ENCODE measurements around the gene NLRC5. TPM values are rescaled to one million over a fixed set of nuclear protein-coding genes. Genes with fewer than 3 reads are reported as not detected.
A peak's percentile ranks its signal among the peaks of the same experiment; 100 is the strongest.

Gene NLRC5, protein sequence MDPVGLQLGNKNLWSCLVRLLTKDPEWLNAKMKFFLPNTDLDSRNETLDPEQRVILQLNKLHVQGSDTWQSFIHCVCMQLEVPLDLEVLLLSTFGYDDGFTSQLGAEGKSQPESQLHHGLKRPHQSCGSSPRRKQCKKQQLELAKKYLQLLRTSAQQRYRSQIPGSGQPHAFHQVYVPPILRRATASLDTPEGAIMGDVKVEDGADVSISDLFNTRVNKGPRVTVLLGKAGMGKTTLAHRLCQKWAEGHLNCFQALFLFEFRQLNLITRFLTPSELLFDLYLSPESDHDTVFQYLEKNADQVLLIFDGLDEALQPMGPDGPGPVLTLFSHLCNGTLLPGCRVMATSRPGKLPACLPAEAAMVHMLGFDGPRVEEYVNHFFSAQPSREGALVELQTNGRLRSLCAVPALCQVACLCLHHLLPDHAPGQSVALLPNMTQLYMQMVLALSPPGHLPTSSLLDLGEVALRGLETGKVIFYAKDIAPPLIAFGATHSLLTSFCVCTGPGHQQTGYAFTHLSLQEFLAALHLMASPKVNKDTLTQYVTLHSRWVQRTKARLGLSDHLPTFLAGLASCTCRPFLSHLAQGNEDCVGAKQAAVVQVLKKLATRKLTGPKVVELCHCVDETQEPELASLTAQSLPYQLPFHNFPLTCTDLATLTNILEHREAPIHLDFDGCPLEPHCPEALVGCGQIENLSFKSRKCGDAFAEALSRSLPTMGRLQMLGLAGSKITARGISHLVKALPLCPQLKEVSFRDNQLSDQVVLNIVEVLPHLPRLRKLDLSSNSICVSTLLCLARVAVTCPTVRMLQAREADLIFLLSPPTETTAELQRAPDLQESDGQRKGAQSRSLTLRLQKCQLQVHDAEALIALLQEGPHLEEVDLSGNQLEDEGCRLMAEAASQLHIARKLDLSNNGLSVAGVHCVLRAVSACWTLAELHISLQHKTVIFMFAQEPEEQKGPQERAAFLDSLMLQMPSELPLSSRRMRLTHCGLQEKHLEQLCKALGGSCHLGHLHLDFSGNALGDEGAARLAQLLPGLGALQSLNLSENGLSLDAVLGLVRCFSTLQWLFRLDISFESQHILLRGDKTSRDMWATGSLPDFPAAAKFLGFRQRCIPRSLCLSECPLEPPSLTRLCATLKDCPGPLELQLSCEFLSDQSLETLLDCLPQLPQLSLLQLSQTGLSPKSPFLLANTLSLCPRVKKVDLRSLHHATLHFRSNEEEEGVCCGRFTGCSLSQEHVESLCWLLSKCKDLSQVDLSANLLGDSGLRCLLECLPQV (N-terminal part only)
- total RNA-seq, result 47.5 TPM
- long read RNA-seq, partial matches to known transcripts, result 11 of 27 reads
- long read RNA-seq, other reads (novel, unspliced or antisense), result 14 of 27 reads

DNA sequence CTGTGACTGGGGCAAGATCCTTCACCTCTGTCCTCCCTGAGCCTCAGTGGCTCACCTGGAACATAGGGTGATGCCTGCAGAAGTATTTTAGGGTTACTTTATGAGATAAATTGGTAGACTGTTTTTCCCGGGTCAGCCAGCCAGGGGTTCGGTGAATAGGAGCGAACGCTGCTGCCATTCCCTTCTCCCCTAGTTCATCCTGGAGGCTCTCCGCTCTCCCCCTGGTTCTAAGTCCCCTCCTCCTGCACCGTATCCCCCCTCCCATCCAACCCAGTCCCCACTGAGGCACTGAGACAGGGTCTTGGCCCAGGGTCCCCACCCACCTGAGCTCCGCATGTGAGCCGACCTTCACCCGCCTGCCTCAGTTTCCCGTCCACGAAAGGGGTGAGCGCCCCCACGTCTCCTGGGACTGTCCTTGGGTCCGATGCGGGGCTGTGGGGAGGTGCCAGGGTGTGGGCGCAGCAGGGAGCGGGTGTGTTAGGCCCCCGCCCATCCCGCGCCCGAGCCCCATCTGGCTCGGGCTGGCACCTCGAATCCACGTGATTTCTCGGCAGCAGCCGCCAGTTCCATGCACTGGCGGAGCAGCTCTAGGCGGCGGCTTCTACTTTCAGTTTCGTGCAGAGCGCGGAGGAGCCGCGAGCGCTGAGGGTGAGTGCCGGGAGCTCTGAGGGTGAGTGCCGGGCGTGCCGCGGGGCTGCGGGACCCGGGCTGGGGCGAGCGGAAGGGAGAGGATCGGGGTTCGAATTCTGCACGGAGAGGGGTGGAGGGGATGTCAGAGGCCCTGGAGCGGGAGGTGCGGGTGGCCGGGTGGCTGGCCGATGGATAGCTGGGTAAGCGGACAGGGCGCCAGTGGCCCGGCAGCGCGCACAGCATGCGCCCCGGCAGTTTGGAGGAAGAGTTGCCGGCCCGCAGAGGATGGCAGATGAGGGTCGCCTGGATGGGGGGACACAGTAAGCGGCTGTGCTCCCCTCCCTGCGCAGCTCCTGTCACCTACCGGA is at the start of gene NLRC5:
NLRC5 (plus strand) TSS at position 610 of the 998 bp plus-strand sequence. CDS start 31,156 bp downstream, outside the sequence.
- H3K4me1 ChIP-seq, result peaks cover 54% of the 10 kb centered on the region
- peak; percentile 95 for DNase-seq
- TF ChIP-seq, protein P1, sequence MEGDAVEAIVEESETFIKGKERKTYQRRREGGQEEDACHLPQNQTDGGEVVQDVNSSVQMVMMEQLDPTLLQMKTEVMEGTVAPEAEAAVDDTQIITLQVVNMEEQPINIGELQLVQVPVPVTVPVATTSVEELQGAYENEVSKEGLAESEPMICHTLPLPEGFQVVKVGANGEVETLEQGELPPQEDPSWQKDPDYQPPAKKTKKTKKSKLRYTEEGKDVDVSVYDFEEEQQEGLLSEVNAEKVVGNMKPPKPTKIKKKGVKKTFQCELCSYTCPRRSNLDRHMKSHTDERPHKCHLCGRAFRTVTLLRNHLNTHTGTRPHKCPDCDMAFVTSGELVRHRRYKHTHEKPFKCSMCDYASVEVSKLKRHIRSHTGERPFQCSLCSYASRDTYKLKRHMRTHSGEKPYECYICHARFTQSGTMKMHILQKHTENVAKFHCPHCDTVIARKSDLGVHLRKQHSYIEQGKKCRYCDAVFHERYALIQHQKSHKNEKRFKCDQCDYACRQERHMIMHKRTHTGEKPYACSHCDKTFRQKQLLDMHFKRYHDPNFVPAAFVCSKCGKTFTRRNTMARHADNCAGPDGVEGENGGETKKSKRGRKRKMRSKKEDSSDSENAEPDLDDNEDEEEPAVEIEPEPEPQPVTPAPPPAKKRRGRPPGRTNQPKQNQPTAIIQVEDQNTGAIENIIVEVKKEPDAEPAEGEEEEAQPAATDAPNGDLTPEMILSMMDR (IDR thresholded peaks at IDR 0.05), result no peak
- peak; percentile 94 to 97 for ATAC-seq
- peak within 1 kb of the TSS; percentile 88 for H3K27ac ChIP-seq
- intact Hi-C loops (cut with DNase I), result no loop called here
- H3K4me3 ChIP-seq, result peak within 1 kb of the TSS; percentile 79
- H3K27me3 ChIP-seq (ENCODE audit: low read depth), result no peaks in the 10 kb centered on the region
- H3K9me3 ChIP-seq, result no peaks in the 10 kb centered on the region
- no peaks in the 10 kb centered on the region for H3K36me3 ChIP-seq

DNA sequence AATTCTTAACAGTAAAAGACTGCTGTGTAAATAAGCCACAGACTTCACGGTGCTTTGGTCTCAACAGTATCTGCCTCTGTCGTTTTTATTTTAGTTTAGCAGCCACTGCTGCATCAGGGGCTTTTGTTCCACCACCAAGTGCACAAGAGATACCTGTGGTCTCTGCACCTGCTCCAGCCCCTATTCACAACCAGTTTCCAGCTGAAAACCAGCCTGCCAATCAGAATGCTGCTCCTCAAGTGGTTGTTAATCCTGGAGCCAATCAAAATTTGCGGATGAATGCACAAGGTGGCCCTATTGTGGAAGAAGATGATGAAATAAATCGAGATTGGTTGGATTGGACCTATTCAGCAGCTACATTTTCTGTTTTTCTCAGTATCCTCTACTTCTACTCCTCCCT is 49.6 kb upstream of the NLRC5 start:
- ATAC-seq, result no peak
- Histone ChIP-seq H3K4me1 (peaks cover 65% of the 10 kb centered on the region), H3K36me3 (peaks cover 100% of the 10 kb centered on the region)

DNA sequence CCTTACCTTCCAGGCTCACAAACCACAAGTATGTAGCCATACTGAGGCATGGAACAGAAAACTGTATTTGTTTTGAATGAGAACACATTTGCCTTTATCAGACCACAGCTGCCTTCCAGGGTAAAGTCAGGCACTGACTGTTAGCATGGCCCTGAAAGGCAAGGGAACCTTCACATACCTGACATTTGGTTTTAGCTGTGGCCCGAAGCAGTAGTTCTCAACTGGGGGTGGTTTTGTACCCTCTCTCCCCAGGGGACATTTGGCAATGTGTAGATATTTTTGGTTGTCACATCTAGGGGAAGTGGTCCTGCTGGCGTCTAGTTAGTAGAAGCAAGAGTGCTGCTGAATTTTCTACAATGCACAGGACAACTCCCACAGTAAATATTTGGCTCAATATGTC is 48.3 kb upstream of the NLRC5 start:
- DNase-seq (no peak), ATAC-seq (no peak)
- TF ChIP-seq, protein P1 (IDR thresholded peaks at IDR 0.05), result no peak
- Histone ChIP-seq H3K27ac (no peak overlapping the region), H3K4me1 (peaks cover 61% of the 10 kb centered on the region), H3K27me3 (ENCODE audit: low read depth) (no peaks in the 10 kb centered on the region), H3K4me3 (no peak overlapping the region), H3K9me3 (no peaks in the 10 kb centered on the region), H3K36me3 (peaks cover 98% of the 10 kb centered on the region)
- intact Hi-C loops (cut with DNase I), result no loop called here

More for the DNA sequence above, 49.6 kb upstream of the NLRC5 start:
- no peak overlapping the region for H3K27ac ChIP-seq
- no peaks in the 10 kb centered on the region for H3K27me3 ChIP-seq (ENCODE audit: low read depth)
- DNase-seq, result no peak
- intact Hi-C loops (cut with DNase I), result no loop called here
- TF ChIP-seq, protein P1 (IDR thresholded peaks at IDR 0.05), result no peak
- H3K4me3 ChIP-seq, result no peak overlapping the region
- no peaks in the 10 kb centered on the region for H3K9me3 ChIP-seq

DNA sequence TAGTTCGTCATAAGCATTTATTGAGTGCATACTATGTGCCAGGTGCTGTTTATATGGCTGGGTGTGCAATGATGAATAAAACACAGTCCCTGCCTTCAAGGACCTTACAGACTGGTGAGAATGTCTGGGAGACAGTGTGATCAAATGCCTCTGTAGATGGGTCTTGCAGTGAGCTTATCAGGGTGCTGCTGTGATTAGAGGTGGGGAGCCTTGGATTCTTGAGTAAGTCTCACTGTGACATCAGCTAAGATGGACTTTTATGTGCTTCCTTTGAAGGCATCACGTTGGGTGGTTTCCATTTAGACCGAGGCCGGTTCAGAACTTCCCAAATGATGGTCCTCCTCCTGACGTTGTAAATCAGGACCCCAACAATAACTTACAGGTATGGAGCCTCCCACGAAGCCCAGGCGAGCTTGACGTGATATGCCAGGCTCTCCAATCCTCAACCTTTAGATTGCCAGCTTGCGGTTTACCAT is 47.5 kb upstream of the NLRC5 start:
- peaks cover 61% of the 10 kb centered on the region for H3K4me1 ChIP-seq

More for the DNA sequence above, 47.5 kb upstream of the NLRC5 start:
- no peaks in the 10 kb centered on the region for H3K27me3 ChIP-seq (ENCODE audit: low read depth)
- TF ChIP-seq, protein P1 (IDR thresholded peaks at IDR 0.05), result no peak
- ATAC-seq (no peak), DNase-seq (no peak)
- H3K4me3 ChIP-seq, result no peak overlapping the region
- no peaks in the 10 kb centered on the region for H3K9me3 ChIP-seq
- no peak overlapping the region for H3K27ac ChIP-seq
- H3K36me3 ChIP-seq, result peaks cover 98% of the 10 kb centered on the region
- intact Hi-C loops (cut with DNase I), result no loop called here

Data from lower lobe of right lung (tissue), 2 donors.